GM12875 (cell line): Measurements from ENCODE around the gene MMP8.
"Not testable (repeated sequence)": the region's sequence is repeated elsewhere in the genome, so short reads cannot be mapped to it uniquely, and the experiment has no call there.

Experiments used
- H3K4me3 ChIP-seq: one replicate; pipeline ENCODE4 v1.5.1; 2011; ENCODE audit warnings: low read depth, low read length, control low read depth
- TF ChIP-seq, protein P1 (sequence below): IDR thresholded peaks from 2 replicates; pipeline ENCODE4 v1.5.1; 2011; ENCODE audit warnings: low read depth, mild to moderate bottlenecking, control low read depth, inconsistent platforms, low read length, moderate library complexity, borderline replicate concordance; ENCODE audit not compliant: insufficient read depth

The MMP8 gene

GRCh38 chr11:102761646-102762238, 37.0 kb upstream of the MMP8 start:
- H3K4me3 ChIP-seq = no peak overlapping the region
- TF ChIP-seq, protein P1, sequence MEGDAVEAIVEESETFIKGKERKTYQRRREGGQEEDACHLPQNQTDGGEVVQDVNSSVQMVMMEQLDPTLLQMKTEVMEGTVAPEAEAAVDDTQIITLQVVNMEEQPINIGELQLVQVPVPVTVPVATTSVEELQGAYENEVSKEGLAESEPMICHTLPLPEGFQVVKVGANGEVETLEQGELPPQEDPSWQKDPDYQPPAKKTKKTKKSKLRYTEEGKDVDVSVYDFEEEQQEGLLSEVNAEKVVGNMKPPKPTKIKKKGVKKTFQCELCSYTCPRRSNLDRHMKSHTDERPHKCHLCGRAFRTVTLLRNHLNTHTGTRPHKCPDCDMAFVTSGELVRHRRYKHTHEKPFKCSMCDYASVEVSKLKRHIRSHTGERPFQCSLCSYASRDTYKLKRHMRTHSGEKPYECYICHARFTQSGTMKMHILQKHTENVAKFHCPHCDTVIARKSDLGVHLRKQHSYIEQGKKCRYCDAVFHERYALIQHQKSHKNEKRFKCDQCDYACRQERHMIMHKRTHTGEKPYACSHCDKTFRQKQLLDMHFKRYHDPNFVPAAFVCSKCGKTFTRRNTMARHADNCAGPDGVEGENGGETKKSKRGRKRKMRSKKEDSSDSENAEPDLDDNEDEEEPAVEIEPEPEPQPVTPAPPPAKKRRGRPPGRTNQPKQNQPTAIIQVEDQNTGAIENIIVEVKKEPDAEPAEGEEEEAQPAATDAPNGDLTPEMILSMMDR = no peak

- TF ChIP-seq, protein P1 = no peak
- no peak overlapping the region for H3K4me3 ChIP-seq
These were observed 35.7 kb upstream of the MMP8 start for GRCh38 chr11:102760344-102761035.

GRCh38 chr11:102757823-102758549, 33.2 kb upstream of the MMP8 start:
- TF ChIP-seq, protein P1 = no peak
- no peak overlapping the region for H3K4me3 ChIP-seq

- no peak overlapping the region for H3K4me3 ChIP-seq
- TF ChIP-seq, protein P1 = no peak
These were observed 28.5 kb upstream of the MMP8 start for GRCh38 chr11:102753267-102753666.

DNA sequence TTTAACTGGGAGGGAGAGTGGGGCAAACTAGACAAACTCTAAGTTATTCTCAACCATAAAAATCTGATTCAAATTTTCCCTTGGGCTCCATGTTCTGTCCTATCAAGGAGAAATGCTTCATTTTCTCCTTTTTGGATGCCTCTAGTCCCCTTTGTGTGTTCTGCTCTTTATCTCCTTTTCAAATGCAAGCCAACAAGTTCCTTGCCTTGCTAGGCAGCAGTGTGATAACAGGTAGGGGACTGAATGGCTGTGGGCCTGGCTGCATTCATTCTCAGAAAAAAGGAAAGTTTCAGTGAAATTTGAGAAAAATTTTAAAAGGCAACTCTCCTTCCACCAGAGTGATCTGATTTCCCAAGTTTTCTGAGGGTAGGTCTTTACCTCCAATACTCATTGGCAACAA, 26.9 kb upstream of the MMP8 start:
- TF ChIP-seq, protein P1 = no peak
- no peak overlapping the region for H3K4me3 ChIP-seq

DNA sequence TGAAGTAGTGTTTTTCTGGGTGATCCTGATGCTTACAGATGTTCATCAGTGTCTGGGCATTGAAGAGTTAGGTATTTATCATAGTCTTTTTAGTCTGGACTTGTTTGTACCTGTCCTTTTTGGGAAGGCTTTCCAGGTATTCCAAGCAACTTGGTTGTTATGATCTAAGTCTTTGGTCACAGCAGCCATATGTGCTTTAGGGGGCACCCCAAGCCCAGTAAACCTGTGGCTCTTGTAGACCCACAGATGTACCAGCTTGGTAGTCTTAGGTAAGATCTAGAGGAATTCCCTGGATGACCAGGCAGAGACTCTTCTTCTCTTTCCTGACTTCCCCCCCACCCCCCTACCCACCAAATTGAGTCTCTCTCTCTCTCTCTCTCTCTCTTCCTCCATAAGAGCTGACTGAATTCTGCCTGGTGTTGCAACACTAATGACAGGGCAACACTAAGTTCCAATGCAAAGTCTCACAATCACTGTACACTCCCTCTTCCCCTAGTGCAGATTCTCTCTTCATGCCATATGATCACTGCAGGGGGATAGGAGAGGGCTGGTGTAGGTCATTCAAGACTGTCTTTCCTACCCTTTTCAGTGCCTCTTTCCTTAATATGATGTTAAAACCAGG, 24.5 kb upstream of the MMP8 start:
- TF ChIP-seq, protein P1 = no peak
- H3K4me3 ChIP-seq = no peak overlapping the region

DNA sequence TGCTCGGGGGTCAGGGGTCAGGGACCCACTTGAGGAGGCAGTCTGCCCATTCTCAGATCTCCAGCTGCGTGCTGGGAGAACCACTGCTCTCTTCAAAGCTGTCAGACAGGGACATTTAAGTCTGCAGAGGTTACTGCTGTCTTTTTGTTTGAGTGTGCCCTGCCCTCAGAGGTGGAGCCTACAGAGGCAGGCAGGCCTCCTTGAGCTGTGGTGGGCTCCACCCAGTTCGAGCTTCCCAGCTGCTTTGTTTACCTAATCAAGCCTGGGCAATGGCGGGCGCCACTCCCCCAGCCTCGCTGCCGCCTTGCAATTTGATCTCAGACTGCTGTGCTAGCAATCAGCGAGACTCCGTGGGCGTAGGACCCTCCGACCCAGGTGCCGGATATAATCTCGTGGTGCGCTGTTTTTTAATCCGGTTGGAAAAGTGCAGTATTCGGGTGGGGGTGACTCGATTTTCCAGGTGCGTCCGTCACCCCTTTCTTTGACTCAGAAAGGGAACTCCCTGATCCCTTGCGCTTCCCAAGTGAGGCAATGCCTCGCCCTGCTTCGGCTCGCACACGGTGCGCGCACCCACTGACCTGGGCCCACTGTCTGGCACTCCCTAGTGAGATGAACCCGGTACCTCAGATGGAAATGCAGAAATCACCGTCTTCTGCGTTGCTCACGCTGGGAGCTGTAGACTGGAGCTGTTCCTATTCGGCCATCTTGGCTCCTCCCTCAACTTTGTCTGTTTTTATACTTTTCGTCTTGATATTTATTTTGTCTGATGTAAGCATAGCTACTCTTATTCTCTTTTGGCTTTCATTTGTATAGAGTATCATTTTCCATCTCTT, 22.2 kb upstream of the MMP8 start:
- not testable (repeated sequence) for H3K4me3 ChIP-seq
